ENCODE results near the gene RASAL2. TPM values are rescaled to one million over a fixed set of nuclear protein-coding genes. Genes with fewer than 3 reads are reported as not detected.
"Not testable (repeated sequence)": the region's sequence is repeated elsewhere in the genome, so short reads cannot be mapped to it uniquely, and the experiment has no call there.

Gene RASAL2
- total RNA-seq, 2 experiments from 2014 or later: not detected

DNA sequence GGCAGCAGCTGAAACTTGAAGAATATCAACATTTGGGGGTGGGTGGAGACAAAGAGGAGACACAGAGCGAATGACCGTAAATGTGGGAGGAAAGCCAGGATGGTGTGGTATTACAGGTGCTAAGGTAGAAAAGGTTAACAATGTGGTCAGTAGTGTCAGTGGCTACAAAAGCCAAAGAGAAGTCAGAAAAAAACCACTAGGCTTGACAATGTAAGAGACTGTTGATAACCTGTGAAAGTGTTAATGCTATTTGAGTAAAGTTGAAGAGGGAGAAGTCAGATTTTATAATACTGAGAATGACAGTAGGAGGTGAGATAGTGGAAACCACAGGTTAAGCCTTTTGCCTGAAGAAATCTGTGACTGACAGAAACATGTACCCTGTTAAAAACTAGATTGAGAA is 282.1 kb downstream of the RASAL2 start:
- Mint-ChIP-seq H3K4me3 (no peak overlapping the region), H3K27me3 (peaks cover 6% of the 10 kb centered on the region), H3K36me3 (ENCODE audit: low read depth) (no peaks in the 10 kb centered on the region), H3K9me3 (no peaks in the 10 kb centered on the region), H3K4me1 (no peaks in the 10 kb centered on the region), H3K27ac (no peak overlapping the region)
- CTCF ChIA-PET: no interaction called here
- POLR2A ChIA-PET: no interaction called here
- DNase-seq: no peak

DNA sequence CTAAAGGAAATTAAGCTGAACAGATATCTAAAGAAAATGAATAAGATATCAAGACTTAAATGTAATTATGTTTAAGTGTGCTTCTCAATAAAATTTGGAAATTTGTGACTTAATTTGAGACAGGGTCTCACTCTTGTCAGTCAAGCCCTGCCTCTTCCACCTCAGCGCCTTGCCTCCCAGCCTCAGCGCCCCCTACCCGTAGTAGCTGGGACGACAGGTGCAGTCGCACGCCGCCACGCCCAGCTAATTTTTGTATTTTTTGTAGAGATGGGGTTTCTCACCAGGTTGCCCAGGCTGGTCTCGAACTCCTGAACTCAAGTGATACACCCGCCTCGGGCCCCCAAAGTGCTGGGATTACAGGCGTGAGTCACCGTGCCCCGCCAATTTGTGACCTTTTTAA is 285.9 kb downstream of the RASAL2 start:
- Mint-ChIP-seq H3K27me3 (peaks cover 2% of the 10 kb centered on the region), H3K4me1 (no peaks in the 10 kb centered on the region), H3K9me3 (no peaks in the 10 kb centered on the region), H3K36me3 (ENCODE audit: low read depth) (no peaks in the 10 kb centered on the region), H3K4me3 (no peak overlapping the region), H3K27ac (no peak overlapping the region)
- CTCF ChIA-PET: no interaction called here
- DNase-seq: no peak
- POLR2A ChIA-PET: no interaction called here

DNA sequence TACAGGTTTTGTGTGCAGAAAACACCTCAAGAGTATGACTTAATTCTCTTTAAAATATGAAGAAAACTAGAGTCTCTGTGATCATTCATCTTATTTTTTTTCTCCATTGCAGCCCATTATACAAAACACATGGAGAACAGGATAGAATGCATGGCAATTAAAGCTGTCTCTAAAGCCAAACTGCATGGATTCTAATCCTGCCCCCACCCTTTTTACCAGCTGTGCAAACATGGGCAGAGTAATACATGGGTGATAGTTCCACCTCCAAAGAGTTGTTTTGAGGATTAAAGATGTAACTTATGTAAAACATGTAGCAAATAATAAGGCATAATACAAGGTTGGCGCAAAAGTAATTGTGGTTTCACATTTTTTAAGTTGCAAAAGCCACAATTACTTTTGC is 288.5 kb downstream of the RASAL2 start:
- no peaks in the 10 kb centered on the region for H3K9me3 Mint-ChIP-seq
- no peaks in the 10 kb centered on the region for H3K4me1 Mint-ChIP-seq
- no peak overlapping the region for H3K4me3 Mint-ChIP-seq
- H3K36me3 Mint-ChIP-seq (ENCODE audit: low read depth): no peaks in the 10 kb centered on the region
- POLR2A ChIA-PET: no interaction called here
- no peak for DNase-seq
- H3K27ac Mint-ChIP-seq: no peak overlapping the region
- CTCF ChIA-PET: no interaction called here
- H3K27me3 Mint-ChIP-seq: peaks cover 2% of the 10 kb centered on the region

DNA sequence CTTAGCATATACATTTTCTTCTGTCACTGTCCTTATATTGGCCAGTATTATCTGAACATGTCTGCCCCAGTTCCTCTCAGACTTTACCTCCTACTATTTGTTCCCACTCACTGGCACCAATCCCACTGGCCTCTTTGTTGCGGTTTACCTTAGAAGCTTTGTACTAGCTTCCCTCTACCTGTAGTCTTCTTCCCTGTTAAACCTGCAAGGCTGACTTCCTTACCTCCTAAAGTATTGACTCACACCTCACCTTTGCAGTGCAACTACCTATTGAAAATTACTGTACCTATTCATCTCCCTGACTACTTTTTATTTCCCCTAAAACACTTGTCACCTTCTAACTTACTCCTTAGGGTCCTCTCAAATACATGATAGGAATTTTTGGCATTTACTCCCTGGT is 291.8 kb downstream of the RASAL2 start:
- Mint-ChIP-seq H3K27me3 (no peaks in the 10 kb centered on the region), H3K4me3 (no peak overlapping the region), H3K27ac (no peak overlapping the region), H3K36me3 (ENCODE audit: low read depth) (no peaks in the 10 kb centered on the region), H3K4me1 (no peaks in the 10 kb centered on the region), H3K9me3 (no peaks in the 10 kb centered on the region)
- POLR2A ChIA-PET: no interaction called here
- no peak for DNase-seq
- CTCF ChIA-PET: no interaction called here

DNA sequence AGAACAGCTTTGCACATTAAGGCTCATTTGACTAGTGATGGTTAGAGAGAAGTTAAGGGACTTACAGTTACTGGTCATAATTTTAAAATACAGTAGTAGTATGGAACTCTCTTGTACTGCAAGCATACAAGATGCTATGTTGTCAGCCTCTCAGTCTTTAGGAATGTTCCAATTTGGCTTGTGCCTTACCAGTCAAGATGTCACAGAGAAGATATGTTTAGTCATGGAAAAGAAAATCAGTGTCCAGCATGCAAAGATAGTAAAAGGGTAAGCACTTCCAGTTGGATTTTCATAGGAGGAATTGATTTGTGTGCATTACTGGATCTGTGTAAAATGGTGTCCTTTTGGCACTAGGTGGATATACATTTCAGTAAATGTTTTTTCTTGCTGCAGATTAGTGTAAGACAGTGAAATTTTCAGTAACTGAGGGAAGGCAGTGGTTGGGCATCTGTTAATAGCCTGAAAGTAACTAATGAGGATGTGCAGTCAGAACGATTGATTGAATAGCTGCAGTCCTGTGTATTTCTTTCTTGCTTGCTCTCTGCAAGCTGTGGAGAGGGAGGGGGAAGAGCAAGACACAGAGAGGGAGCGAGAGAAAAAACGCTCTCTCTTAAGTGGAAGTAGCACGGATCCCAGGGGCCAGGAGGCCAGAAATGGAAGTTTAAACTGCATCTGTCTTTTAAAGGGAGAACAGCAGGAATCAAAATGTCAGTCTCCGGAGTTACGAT is 294.7 kb downstream of the RASAL2 start:
- Mint-ChIP-seq H3K9me3 (no peaks in the 10 kb centered on the region), H3K36me3 (ENCODE audit: low read depth) (no peaks in the 10 kb centered on the region), H3K27me3 (no peaks in the 10 kb centered on the region), H3K4me3 (no peak overlapping the region), H3K27ac (no peak overlapping the region), H3K4me1 (no peaks in the 10 kb centered on the region)
- POLR2A ChIA-PET: no interaction called here
- DNase-seq: no peak
- CTCF ChIA-PET: no interaction called here

DNA sequence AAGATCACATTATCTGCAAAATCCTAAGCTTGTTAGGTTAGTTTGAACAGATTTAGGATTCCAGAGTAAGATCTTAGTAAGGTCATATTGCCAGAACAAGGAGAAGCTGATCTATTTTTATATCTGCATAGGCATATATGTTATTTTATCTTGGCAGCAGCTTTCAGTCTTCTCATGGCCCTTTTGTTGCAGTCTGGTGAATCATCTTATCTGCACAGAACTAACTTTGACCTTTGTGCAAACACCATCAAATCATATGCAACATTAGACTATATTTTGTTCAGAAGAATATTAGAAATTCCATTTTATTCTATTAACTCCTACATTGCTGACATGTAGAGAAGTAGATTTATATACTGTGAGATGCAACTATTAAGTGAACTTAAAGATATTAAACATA is 295.5 kb downstream of the RASAL2 start:
- Mint-ChIP-seq H3K9me3 (no peaks in the 10 kb centered on the region), H3K27me3 (no peaks in the 10 kb centered on the region), H3K36me3 (ENCODE audit: low read depth) (no peaks in the 10 kb centered on the region), H3K27ac (no peak overlapping the region), H3K4me3 (no peak overlapping the region), H3K4me1 (no peaks in the 10 kb centered on the region)
- ChIA-PET POLR2A (no interaction called here), CTCF (no interaction called here)
- DNase-seq: no peak

DNA sequence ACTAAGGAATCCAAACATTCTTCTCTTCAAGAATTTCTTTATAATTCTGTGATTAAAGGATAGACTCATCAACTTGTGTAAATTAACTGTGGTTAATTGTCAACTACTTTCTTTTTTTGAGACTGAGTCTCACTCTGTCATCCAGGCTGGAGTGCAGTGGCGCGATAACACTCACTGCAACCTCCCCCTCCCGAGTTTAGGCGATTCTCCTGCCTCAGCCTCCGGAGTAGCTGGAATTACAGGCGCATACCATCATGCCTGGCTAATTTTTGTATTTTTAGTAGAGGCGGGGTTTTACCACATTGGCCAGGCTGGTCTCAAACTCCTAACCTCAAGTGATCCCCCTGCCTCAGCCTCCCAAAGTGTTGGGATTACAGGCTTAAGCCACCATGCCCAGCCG is 296.4 kb downstream of the RASAL2 start:
- H3K4me1 Mint-ChIP-seq; DNase-seq; POLR2A ChIA-PET; H3K27ac Mint-ChIP-seq; H3K36me3 Mint-ChIP-seq (ENCODE audit: low read depth); H3K9me3 Mint-ChIP-seq; H3K27me3 Mint-ChIP-seq; CTCF ChIA-PET; H3K4me3 Mint-ChIP-seq: not testable (repeated sequence)

DNA sequence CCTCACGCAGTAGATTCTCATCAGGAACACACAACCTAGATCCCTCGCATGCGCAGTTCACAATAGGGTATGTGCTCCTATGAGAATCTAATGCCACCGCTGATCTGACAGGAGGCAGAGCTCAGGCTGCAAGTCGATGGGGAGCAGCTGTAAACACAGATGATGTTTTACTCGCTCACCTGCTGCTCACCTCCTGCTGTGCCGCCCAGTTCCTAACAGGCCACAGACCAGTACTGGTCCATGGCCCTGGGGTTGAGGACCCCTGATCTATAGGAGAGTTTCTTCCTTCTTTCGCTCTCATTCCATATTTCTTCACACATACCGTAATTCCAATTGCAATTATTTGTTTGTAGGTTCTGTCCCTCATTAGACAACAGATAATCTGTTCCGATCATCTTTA is 299.5 kb downstream of the RASAL2 start:
- Mint-ChIP-seq H3K27ac (no peak overlapping the region), H3K4me3 (no peak overlapping the region), H3K36me3 (ENCODE audit: low read depth) (no peaks in the 10 kb centered on the region), H3K27me3 (no peaks in the 10 kb centered on the region), H3K4me1 (no peaks in the 10 kb centered on the region), H3K9me3 (no peaks in the 10 kb centered on the region)
- ChIA-PET POLR2A (no interaction called here), CTCF (no interaction called here)
- no peak for DNase-seq

DNA sequence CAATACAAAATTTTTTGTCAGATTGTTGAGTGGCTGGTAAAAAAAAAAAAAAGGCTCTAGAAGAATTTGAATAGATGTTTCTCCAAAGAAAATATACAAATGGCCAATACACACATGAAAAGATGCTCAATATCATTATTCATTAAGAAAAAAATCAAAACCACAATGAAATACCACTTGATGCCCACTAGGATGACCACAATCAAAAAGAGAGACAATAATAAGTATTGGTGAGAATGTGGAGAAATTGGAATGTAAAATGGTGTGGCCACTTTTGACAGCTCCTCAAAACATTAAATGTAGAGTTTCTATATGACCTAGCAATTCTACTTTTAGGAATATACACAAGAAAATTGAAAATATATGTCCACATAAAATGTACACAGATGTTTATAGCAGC is 302.9 kb downstream of the RASAL2 start:
- Mint-ChIP-seq H3K27ac (no peak overlapping the region), H3K4me1 (no peaks in the 10 kb centered on the region), H3K4me3 (no peak overlapping the region), H3K9me3 (no peaks in the 10 kb centered on the region), H3K36me3 (ENCODE audit: low read depth) (no peaks in the 10 kb centered on the region), H3K27me3 (no peaks in the 10 kb centered on the region)
- ChIA-PET POLR2A (no interaction called here), CTCF (no interaction called here)
- no peak for DNase-seq

DNA sequence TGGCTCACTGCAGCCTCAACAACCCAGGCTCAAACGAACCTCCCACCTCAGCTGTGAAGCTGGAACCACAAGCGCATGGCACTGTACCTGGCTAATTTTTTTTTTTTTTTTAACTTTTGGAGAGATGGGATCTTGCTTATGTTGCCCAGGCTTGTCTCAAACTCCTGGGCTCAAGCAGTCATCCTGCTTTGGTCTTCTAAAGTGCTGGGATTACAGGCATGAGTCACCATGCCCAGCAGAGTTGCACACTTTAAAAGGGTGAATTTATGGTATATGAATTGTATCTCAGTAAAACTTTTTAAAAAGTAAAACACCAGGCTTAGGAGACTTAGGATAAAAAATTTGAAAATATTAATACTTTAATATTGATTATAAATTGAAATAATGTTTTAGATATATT is 303.8 kb downstream of the RASAL2 start:
- CTCF ChIA-PET: no interaction called here

DNA sequence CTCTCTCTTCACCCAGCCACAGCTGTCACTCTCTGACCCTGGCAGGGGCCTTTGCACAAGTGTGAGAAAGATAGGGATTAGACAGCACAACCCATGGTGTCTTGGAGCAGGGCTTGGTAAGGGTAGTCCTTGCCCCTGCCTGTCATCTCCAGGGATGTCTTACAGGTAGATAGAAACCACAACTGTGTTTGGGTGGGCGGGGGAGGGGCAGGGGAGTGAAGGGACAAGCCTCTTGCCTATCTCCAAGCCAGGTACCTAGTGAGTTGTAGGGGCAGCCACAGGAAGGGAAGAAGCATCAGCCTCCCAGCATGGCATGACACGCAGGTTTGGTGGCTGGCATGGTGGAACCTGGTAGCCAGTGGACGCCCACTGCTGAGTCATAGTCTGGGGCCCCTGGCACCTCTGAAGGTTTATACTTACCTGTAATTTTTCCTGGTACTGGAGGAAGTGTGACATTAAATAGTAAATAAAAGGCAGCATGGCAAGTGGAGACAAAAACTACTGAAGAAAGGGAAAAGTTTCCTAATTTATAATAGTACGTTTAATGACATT is 305.3 kb downstream of the RASAL2 start:
- POLR2A ChIA-PET: no interaction called here
- no peaks in the 10 kb centered on the region for H3K4me1 Mint-ChIP-seq
- H3K4me3 Mint-ChIP-seq: no peak overlapping the region
- no peaks in the 10 kb centered on the region for H3K9me3 Mint-ChIP-seq
- H3K27ac Mint-ChIP-seq: no peak overlapping the region
- CTCF ChIA-PET: no interaction called here
- DNase-seq: no peak
- no peaks in the 10 kb centered on the region for H3K36me3 Mint-ChIP-seq (ENCODE audit: low read depth)
- H3K27me3 Mint-ChIP-seq: no peaks in the 10 kb centered on the region

More for the DNA sequence above, 303.8 kb downstream of the RASAL2 start:
- Mint-ChIP-seq H3K36me3 (ENCODE audit: low read depth) (no peaks in the 10 kb centered on the region), H3K9me3 (no peaks in the 10 kb centered on the region), H3K4me3 (no peak overlapping the region), H3K27me3 (no peaks in the 10 kb centered on the region), H3K27ac (no peak overlapping the region), H3K4me1 (no peaks in the 10 kb centered on the region)
- DNase-seq: no peak
- POLR2A ChIA-PET: no interaction called here

DNA sequence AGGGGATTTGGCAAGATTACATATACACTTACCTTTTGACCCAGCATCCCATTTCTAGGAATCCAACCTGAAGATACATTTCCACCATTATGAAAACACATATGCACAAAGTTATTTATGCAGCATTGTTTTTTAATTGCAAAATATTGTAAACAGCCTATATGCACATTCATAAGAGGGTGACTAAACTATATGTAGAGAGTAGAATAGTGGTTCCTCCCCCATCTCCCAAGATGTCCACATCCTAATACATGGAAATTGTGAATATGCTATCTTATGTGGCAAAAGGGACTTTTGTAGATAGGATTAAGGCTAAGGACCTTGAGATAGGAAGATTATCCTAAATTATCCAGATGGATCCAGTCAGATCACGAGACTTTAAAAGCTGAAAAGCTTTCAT is 311.2 kb downstream of the RASAL2 start:
- no peak for DNase-seq
- no peak overlapping the region for H3K4me3 Mint-ChIP-seq
- H3K36me3 Mint-ChIP-seq (ENCODE audit: low read depth): no peaks in the 10 kb centered on the region
- no peaks in the 10 kb centered on the region for H3K27me3 Mint-ChIP-seq
- H3K27ac Mint-ChIP-seq: no peak overlapping the region
- POLR2A ChIA-PET: no interaction called here
- H3K9me3 Mint-ChIP-seq: no peaks in the 10 kb centered on the region
- H3K4me1 Mint-ChIP-seq: no peaks in the 10 kb centered on the region
- CTCF ChIA-PET: no interaction called here

DNA sequence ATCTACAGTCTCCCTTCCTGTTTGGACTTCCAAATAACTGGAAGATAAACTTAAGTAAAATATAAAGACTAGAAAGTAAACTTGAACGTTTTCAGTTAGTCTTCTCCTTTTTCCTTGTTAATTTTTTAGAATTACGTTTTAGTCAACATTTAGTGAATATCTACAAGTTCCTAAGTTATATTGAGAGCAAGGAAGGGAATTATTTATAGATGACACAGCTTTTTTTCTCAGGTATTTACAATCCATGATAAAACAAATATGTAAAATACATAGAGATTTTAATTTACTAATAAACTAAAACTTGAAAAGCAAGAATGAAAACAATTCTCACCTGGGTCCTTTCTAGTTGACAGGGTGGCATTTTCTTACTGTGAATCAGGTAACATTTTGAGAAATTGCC is 313.3 kb downstream of the RASAL2 start:
- CTCF ChIA-PET: no interaction called here
- Mint-ChIP-seq H3K27ac (no peak overlapping the region), H3K27me3 (no peaks in the 10 kb centered on the region)

DNA sequence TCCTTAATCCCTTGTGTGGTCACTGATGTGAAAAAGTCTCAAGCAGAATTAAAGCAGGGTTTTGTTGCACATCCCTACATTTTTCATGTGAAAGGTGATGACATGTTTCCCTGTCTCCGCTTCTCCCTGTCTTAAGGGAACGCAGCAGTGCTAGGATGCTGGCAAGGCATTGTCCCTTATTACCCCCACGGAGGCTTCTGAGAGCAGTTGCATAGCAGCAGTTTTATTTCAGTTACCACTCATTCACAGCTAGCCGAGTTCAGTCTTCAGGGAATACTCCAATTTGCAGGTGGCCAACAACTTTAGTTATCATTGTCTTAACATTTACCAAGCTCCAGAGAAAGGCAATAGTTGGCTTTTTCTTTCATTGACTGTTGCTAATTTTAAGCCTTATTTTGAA is 313.8 kb downstream of the RASAL2 start:
- H3K4me1 Mint-ChIP-seq: no peaks in the 10 kb centered on the region
- H3K36me3 Mint-ChIP-seq (ENCODE audit: low read depth): no peaks in the 10 kb centered on the region
- DNase-seq: no peak
- H3K9me3 Mint-ChIP-seq: peaks cover 3% of the 10 kb centered on the region
- ChIA-PET POLR2A (no interaction called here), CTCF (no interaction called here)
- no peak overlapping the region for H3K27ac Mint-ChIP-seq
- no peaks in the 10 kb centered on the region for H3K27me3 Mint-ChIP-seq
- H3K4me3 Mint-ChIP-seq: no peak overlapping the region

More for the DNA sequence above, 313.3 kb downstream of the RASAL2 start:
- Mint-ChIP-seq H3K36me3 (ENCODE audit: low read depth) (no peaks in the 10 kb centered on the region), H3K4me1 (no peaks in the 10 kb centered on the region), H3K4me3 (no peak overlapping the region), H3K9me3 (peaks cover 3% of the 10 kb centered on the region)
- DNase-seq: no peak
- POLR2A ChIA-PET: no interaction called here
